ACHN (cell line): Measurements from ENCODE around the gene TBC1D9.

Source experiments
- DNase-seq: peaks from one replicate; pipeline ENCODE4 v3.0.0-alpha.2; 2015
- in situ Hi-C: cut with HindIII; loops from 2 replicates; pipeline ENCODE4 v1.10.0; 2017; ENCODE audit warnings: low sequenced_read_pairs, low pct_ligation_motif_present, low pct_unique_long_range_greater_than_20kb

TBC1D9 gene

DNA sequence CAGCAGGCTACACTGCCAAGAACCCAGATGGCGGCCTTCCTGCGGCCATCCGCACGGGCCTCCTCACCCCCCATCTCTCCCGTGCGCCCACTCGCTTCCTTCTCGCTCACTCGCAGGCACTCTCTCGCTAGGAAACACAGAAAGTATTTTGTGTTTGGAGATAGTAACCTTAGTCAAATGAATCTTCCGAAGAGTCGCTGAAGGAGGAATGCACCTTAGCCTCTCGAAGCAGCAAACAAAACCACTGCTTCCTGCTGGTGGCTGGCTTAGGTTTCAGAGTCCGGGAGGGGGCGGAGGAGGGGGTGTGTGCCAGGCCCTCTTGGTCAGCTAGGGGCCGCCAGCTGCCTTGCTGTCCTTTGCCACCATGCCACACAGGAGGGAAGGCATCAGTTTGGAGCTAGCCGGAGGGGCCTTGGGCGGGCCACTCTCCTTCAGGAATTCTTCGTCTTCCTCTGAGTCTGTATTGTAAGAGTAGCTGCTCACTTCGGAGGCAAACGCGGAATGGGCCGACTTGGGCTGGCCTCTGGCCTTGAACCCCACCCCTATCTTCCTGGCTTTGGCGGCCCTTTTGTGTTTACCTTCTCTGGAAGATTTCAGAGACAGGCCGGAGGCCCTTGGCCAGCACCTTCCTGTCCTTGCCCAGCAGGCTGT is 114.3 kb downstream of the TBC1D9 start:
- in situ Hi-C loops = no loop called here
- no peak for DNase-seq

DNA sequence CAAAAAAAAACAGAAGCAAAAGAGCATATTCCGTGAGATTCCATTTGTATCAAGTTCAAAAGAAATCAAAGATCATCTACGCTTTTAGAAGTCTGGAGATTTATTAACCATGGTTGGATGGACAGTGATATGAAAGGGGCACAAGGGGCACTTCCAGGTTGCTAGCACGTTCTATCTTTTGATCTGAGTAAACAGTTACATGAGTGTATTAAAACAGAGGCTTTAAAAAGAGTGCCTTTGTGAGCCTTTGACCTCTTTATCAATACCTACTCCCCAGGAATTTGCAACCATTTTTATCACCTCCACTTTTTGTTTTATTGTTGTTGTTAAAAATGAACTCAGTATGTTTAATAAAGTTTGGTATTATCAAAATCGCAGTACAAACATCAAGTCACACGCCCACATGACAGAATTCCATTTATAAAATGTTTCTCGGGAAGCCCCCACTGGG is 115.1 kb downstream of the TBC1D9 start:
- no peak for DNase-seq
- in situ Hi-C loops = no loop called here

DNA sequence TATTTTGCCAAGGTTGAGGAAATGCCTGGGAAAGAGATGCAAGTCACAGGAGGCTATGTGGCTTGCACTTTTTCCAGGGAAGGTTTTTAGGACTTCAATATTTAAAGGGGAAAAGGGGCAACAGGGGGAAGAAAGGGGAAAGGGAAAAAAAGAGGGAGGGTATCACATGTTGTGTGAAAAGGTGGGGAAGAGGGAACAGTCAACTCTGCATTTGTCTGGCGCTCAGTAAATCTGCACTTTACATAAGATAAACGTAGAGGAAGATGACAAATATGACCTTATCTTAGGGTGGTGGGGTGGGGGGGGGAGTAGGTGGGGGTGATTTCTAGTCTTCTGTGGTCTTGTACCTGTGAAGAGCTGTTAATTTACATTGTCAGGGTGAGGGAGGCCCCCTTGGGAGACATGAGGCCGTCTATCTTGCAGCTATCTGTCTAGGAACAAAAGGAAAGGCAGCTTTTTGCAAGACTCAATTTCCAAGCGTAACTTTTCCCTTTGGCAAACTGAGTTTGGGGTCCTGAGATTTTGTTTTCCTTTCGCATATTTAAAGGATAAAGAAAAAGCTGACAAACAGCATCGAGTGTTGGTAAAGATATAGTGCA is 115.9 kb downstream of the TBC1D9 start:
- in situ Hi-C loops = no loop called here

DNA sequence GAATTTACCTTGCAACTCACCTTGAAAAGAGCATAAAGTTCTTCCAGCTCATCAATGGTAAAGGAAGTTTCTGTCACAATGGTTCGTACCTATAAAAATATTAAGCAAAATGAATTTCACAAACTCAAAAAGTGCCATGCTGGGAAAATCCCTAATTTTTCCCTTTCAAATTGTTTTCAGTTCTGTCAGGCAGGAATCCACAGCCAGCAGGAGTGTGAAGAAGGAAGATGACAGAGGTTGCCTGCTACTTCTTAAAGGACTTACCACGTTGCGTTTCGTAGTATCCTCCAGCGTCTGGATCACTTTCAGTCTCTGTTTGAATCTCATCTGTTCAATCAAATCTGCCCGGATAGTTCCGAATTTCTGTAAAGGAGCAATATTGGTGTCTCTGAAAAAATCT is 117.1 kb downstream of the TBC1D9 start:
- in situ Hi-C loops = no loop called here
- DNase-seq = no peak

More for the DNA sequence above, 115.9 kb downstream of the TBC1D9 start:
- DNase-seq = no peak

DNA sequence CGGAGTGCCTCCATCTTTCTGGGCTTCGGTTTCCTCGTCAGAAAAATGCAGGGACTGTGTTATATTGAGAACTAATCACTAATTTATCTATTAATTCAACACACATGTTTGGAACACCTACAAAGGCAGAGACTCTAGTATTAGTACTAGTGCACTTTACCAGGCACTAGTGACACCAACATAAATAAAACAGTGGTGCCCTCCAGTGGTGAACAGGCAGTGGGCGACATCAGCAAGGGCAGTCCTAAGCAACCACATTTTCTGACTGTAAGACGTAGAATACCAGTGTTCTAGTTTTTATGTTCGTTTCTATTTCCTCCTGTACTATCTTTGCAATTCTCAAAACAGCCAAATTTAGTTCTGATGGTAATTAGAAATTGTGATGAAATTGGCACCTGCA is 118.3 kb downstream of the TBC1D9 start:
- peak; percentile 40 for DNase-seq
- in situ Hi-C loops = no loop called here

DNA sequence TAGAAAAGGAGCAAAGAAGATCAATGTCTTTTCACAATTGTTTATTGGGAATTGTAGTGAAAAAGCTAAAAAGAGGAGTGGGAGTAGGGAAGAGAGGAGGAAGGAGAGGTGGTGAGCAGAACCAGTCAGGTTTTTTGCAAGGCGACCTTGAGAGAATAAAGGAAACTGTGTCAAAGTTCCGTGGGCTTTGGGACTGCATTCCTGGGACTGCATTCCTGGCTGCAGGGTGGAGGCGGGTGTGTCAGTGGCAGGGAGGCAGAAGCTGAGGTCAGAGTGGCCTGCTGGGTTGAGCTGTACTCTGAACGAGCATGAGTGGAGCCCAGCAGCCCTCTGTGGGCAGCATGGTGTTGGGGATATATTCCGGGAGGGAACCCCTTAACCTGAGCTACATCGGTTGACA is 120.6 kb downstream of the TBC1D9 start:
- peak; percentile 28 for DNase-seq
- in situ Hi-C loops = no loop called here

DNA sequence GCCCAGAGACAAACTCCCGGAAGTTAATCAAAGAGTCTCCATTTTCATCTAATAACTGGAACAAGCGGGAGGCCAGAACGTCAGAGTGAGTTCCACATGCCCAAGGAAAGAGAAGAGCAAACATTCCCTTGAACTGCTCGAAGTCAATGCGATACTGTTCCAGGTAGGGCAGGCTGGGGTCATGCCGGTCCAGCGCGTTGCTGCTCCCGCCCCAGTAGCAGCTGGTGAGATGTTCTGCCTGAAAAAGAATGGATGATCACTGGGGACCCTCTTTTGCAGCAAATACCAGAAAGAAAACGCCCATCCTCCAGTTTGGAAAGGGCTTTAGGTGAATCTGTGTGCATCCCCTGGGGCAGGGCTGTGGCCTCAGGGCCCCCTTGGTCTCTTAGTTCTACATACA is 122.2 kb downstream of the TBC1D9 start:
- in situ Hi-C loops = no loop called here
- no peak for DNase-seq

DNA sequence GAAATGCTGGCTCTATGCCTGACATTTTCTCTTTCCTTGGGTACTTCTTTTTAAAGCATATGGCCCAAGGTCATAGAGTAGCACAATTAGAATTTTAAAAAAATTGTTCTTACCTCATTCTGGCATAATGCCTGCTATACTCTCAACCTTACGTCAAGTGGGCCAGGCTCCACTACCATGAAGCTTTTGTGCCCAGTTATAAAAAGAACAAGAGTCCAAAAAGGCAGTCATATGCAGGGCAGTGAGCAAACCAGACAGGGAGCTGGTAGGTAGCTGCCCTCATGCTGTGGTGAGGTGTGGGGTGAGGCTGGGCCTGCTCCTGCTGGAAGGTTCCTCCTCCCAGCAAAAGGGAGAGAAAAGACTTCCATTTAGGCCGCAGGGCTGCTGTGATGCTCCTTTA is 123.1 kb downstream of the TBC1D9 start:
- no peak for DNase-seq
- in situ Hi-C loops = no loop called here

DNA sequence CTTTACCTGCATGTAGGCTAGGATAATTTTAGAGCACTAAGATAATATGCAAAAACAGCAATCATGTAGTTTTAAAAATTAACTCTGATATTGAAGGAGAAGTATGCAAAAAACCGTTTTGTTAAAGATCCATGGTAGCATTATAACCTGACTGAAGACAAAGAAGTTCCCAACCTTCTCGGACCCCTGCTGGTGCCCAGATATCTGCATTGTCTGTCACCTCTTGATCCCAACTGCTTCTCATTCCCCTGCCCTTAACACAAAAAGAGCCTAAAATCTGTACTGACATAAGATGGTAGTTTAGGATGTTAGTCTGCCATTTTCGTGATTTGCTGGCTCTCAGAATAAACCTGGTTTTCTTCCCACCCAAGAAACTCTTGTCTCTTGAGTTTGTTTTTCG is 125.9 kb downstream of the TBC1D9 start:
- in situ Hi-C loops = no loop called here
- no peak for DNase-seq

DNA sequence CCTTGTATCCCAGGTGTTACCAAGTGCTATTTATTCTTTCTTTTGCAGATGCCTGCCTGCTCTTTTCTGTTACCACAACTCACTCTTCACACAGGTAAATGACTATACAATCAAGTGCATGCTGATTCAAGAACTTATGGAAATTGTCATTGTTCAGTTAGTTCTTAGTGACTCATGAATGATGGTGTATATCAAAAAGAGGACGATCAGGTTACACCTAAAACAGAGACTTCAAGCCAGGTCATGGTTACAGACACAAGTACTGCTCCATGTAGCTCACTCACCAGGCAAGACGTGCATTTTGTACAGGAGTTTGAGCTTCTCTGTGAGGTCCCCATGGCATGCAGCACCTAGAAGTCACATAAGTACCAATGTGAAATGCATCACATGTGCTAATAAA is 128.2 kb downstream of the TBC1D9 start:
- no peak for DNase-seq
- in situ Hi-C loops = no loop called here

DNA sequence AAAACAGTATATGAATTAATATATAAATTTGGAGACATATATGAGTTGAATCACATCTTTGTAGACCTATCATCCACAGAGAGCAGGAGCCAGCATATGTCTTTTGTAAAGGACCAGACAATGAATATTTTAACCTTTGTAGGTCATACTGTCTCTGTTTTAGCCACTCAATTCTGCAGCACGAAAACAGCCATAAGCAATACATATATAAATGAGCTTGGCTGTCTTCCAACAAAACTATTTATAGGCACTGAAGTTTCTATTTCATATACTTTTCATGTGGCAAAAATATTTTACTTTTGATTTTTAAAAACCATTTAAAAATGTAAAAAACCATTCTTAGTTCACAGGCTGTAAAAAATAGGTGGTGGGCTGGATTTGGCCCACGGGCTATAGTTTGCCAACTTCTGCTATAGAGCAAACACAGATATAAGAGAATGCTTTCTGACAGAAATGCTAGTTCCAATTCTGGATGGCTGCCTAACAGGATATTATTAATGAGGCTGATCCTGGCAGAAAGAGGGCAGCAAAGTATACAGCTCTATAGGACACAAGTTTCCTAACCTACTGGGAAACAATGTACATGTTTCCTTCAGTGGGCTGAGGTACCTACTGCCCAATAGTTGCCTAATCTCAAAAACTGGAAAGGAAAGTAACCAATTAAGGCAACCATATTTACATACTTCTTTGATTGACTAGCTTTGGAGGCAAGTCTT is 129.4 kb downstream of the TBC1D9 start:
- in situ Hi-C loops = no loop called here
- DNase-seq = no peak

DNA sequence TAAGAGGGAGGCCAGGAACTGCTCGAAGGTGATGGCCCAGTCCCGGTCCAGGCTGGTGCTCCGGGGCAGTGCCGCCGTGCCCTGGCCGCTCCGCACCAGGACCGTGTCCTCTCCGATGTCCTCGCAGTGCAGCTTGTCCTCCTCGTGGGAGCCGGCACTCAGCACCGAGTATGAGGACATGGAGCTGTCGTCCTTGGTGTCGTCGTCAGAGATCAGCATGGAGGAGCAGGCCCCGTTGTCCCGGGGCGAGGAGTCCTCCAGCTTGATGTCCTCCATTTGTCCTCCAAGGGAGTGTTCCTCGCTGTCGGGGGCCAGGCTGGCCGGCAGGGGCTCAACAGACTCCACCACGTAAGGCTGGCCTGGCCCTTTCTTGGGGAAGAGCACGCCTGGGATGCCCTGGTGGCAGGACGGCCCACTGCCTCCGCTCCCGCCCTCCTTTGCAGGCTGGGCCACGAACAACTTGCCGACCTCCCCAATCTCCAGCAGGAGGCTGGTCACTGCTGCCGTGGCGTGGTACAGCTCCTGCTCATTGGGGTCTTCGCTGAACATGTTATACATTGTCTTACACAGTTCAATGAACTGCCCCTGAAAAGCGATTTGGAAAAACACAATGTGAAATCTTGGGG is 133.7 kb downstream of the TBC1D9 start:
- no peak for DNase-seq
- in situ Hi-C loops = no loop called here

DNA sequence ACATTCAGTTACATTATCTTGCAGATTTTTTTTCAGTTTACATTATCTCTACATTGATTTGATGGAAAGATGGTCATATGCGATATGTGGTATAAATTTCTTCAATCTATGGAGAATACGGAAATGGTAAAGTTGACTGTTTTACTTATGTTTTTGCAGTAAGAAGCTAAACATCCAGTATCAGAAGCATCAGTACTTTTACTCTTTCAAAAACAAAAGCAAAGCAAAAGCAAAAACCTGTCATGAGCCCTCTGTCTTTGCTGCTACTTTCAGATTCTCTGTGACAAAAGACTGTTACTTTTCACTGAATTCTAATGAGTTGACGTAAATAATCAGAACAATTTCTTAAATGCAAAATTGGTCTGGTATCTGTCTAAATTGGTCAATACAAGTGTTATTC is 135.0 kb downstream of the TBC1D9 start:
- in situ Hi-C loops = no loop called here
- DNase-seq = no peak

DNA sequence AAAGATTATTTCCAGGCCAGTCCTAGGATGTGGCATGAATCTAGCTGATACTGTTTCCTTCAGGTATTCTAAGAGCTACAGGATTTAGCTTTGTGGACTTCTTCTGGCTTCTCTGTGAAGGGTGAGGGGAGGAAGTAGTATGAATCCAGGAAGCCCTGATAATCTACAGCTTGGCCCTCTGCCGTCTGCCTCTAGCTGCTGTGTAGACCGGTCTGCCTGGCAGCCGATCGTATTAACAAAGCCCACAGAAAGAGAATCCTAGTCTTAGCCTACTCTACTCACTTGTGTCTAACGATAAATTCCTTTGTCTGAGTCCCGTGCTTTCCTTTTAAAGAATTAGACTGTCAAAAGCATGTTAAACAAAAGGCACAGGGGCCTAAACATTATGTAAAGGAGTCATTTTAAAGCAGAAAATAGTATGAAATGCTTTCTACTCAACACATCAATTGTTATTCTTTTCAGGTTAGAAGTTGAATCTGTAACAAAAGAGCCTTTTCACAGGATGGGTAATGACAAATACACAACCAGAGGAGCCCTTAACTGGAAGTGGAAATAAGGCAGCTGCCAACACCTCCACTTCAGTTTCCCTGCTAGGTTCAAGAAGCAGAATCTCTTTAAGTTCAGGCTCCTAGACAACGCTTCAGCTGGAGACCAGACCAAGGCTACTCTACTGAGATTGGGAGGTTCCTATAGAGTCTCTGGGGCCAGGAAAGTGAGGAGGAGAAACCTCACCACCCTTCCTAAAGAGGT is 138.5 kb downstream of the TBC1D9 start:
- no peak for DNase-seq
- in situ Hi-C loops = no loop called here

DNA sequence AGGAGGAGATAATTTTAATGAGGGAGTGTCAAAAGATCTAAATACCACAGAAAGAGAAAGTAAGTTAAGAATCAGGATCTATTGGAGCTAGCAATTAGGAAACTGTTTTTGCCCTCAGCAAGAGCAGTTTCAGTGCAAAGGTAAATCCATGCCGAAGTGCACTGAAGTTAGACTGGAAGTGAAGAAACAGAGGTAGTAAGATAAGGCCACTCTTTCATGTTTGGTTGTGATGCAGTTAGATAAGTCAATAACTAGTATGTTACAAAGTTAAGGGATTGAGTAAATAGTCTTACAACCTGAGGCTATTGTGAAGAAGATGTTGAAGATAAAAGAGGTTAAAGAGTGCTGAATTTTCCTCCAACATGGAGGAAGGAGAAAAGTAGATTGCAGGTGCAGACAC is 140.7 kb downstream of the TBC1D9 start:
- no peak for DNase-seq
- in situ Hi-C loops = no loop called here

DNA sequence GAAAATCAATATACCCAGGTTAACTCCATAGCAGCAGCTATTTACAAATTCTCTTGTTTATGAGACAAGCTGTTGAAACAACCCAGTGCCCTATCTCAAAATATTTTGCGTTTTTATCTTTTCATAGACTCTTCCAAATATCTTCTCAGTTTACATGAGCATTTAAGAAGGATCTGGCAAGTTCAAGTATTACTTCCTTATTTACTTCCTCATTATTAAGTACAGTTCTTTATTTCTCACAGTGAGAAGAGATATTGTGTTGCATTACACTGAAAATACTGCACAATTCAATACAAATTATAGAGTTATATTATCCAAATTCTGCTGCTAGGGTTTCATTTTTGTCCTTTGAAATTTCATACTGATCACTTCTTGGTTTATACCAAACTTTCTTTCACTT is 143.8 kb downstream of the TBC1D9 start:
- in situ Hi-C loops = no loop called here
- DNase-seq = no peak

DNA sequence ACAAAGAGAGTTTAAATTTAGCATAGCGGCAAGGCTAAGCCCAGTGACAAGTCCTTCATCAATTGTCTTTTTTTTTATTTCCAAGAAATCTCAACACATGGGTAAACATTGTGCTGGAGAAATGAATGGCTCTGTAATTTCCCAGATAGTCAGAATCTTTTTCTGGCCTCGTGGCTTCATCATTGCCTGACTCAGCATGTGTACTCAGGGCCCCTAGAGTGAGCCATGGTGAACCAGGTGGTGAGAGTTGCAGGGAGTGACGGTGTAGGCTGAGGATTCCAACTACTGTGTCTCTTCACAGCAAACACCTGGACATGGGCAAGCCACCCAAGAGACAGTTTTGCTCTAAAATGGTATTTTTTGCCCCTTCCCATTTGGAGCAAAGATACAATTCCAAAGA is 144.3 kb downstream of the TBC1D9 start:
- in situ Hi-C loops = no loop called here
- no peak for DNase-seq

DNA sequence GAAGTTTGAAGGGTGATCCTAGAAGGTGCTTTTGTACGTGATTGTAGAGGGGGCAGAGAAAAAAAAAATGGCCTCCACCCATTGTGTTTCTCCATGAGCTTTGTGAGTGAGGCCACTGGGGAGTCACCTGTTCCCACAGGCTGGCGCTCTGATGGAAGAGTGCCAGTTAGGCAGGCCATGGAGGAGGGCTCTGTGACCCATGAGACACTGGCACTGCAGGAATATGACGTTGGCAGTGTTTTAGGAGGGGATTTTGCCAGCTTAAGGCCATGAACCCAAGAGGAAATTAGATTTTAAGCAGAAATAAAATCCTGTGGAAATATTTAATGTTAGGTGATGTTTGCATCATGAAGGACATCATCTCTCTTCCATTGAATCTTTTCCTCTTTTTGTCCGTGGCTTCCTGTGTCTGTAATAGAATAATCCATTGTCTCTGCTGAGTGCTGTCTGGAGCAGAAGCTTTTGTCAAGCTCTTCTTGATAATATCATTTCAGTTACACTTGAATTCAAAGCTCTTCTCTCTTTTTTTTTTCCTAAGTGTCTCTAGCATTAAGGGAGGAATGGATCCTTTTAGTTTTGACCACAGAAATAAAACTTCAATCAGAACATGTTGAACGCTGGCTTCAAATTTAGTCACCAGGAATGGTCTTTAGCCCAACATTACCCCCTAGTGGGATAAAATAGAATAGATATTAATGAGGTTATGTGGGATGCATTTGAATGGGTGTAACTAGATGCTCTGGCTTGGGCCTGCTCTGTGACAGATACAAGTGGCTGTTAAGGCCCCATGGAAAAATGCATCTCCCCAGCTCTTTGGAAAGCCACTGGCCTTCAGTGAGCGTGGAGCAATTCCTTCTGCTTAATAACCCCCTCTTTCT is 146.4 kb downstream of the TBC1D9 start:
- peak; percentile 52 for DNase-seq
- in situ Hi-C loops = no loop called here
